Stimulated activated CD4-positive, alpha-beta T cell treated with anti-CD3 and anti-CD28 coated beads, Interleukin-2, amount 100 ng/mL, for 4 hours (primary cell): ENCODE measurements around the gene HERC2.
A peak's percentile ranks its signal among the peaks of the same experiment; 100 is the strongest.

Experiments used
- DNase-seq: peaks from one replicate; pipeline ENCODE4 v3.0.0-alpha.2; 2020; ENCODE audit warnings: low read depth

Gene HERC2

DNA sequence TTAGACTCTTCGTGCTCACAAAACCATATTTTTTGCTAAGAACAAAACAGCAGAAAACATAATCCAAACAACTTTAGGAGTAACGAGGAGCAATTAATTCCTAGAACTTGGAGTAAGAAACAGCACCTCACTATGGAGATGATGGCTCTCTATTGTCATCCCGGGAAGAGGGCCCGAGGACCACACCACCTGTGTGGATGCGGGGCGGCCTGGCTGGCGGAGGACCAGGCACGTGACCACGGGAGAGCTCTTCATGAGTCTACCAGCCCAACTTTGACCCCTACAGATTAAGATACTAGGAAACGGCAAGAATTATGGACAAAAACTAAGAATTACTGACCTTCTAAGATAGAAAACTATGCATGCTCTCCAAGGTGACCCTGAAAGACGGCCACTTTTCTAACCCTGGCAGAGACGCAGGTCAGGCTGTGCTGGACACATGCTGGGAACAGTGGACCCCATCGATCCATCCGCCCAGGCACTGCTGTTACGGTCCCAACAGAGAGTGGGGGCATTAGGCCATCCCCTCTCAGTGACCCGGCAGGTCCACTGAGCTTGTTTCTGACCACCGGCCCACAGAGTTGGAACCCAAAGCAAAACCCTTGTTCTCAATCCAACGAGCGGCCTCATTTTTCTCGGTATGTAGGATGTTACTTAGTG lies 209.7 kb downstream of the HERC2 start:
- no peak for DNase-seq

DNA sequence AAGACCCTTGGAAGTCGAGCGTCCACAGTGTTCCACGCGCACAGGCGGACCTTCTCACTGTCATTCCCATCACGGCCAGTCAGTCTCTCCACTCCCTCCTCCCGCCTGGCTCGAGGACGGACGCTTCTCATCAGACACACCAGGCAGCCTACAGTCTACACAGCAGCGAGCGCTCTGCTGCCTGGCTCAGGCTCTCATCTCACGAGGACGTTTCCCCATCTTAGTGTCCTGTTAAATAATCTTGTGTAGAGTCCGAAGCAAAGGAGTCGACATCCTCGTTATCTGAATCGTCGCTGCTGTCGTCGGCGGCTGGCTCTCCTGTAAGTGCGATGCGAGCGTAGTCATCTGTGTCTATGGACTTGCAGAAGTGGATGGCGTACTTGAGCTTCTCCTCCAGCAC lies 210.4 kb downstream of the HERC2 start:
- DNase-seq: no peak

DNA sequence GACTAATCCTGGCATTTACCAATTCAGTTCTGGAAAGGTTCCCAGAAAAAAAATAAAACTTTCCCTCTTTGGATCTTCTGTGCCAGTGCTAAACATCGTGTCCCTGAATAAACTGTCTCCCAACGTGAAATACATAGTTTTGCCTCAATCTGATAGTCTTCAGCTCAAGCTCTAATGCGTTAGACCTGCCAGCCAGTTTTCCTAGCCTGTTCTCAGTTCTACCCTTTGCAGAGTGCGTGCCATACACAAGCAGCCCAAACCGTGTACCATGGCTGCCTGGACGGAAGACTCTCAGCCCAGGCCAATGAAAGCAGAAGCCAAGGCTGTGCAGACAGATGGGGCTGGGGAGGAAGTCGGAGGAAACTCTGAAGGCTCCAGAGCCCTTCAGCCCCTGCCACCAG lies 211.5 kb downstream of the HERC2 start:
- no peak for DNase-seq

DNA sequence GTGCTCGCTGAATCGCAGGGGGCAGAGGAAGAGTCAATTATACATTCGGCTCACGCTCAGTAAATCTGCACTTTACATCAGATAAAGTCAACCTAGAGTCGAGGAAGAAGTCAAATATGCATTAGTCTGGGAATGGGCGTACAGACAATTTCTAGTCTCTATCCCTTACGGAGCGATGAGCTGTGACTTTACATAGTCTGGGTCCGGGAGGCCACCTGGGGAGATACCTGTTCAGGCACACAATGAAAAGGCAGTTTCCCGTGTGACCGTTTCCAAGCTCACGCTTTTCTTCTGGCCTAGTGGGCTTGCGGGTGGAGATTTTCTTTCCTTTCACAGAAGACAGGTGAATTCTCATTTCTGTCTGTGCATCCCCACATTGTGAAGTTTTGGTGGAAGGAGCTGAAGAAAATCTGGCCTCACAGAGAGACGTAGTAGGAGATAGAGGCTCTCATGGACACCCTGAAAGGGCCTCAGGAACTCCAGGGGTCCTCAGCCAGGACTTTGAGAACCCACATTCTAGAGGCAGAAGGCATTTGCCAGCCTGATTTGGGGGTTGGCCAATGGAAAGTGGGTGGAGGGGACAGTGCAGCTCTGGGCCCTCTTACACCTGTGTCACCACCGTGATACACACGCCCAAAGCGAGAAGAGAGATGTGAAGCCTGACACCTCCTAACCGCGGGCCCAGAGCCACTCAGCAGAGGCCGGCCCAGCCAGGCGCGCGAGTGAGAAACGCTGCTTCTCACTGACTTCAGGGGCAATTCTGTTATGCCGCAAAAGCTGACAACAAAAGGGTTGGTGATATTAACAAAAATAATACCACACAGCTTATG lies 212.1 kb downstream of the HERC2 start:
- DNase-seq: no peak

DNA sequence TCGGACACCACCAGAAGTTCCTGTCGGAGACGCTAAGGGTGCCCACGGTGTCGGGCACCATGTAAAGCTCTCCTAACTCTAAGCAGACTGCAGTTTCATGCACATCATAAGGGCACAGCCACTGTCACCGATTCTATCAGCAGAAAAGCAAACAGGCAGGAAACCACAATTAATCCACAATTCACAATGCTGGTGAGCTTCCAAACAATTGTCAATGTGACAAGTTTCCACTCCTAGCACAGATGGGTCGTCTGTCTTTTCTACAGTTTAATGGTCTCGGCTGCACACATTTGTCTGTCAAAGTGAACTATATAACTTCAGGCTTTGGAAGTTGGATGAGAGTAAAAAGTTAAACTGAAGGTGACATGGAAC lies 214.1 kb downstream of the HERC2 start:
- DNase-seq: no peak

DNA sequence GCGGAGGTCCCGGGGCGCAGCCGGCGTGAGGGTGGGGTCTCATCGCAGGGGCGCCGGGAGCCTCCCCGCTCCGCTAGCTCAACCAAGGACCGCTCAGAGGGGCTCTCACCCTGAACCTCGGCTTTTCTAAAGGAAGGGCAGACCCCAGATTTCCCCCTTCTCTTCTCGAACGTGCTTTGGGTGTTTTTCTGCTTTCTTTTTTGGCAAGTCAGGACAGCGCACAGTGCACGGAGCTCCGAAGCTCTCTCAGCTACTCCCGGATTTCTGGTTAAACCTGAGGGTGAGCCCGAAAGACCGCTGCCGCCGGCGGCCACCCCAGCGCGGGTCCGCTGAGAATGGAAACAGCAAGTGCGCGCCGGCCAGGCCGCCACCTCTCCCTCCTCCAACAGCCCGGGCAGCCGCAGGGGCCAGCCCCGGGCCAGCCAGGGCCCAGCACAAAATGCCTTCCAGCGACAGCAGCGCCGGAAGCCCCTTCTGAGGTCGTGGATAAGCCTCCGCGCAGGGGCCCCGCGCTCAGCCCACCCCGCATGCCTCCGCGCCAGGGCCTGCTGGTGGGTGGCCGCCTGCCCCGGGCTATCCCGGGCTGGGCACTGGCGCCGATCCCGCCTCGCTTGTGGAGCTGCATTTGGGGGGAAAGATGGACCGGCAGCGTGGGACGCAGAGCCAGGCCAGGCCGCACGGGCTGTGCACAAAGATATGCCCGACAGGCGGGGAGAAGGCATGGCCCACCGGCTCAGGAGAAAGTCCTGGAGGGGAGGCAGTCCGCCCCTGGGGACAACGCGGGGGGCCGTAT lies 214.7 kb downstream of the HERC2 start:
- no peak for DNase-seq

DNA sequence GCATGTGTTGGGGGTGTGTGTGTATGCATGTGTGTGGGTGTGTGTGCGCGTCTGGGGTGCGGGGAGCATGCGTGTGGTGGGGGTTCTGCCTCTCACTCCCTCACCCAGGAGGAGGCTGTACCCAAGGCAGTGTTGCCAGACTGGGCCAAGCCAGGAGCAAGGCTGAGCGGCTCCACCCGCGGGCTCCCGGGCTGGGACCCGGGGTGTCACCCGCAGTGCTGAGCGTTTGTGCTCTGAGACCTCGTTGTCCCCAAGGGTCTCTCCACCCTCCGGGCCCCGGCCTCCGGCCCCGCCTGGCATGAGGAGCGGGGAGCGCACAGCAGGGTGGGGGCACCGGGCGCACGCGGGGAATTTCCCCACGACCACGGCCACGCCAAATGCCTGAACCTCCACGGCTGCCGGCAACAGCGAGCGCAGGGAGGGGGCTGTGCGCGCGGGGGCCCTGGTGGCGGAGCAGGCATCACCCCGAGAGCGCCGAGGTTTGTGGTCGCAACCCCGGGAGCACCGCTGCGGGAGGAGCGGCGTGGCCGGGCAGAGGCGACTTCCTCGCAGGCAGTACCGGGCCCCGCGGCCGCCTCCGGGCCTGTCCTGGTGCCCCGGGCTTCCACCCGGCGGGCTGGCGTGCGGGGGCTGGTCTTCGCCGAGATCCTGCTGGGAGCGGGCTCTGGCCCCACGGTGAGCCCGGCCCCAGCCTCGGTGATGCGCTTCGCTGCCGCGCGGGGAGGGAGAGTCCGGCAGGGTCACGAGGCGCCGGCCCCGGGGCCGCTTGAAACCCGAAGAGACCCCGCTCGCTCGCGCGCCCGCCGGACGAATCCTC lies 215.5 kb downstream of the HERC2 start:
- DNase-seq: no peak

DNA sequence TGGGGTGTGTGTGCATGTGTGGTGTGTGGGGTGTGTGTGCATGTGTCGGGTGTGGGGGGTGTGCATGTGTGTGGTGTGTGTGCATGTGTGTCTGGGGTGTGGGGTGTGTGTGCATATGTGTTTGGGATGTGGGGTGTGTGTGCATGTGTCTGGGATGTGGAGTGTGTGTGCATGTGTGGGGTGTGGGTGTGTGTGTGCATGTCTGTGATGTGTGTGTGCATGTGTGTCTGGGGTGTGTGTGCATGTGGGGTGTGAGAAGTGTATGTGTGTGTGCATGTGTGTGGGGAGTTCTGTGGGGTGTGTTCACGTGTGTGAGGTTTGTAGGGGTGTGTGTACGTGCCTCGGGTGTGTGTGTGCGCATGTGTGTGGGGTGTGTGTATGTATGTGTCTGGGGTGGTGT lies 216.2 kb downstream of the HERC2 start:
- DNase-seq: no peak

DNA sequence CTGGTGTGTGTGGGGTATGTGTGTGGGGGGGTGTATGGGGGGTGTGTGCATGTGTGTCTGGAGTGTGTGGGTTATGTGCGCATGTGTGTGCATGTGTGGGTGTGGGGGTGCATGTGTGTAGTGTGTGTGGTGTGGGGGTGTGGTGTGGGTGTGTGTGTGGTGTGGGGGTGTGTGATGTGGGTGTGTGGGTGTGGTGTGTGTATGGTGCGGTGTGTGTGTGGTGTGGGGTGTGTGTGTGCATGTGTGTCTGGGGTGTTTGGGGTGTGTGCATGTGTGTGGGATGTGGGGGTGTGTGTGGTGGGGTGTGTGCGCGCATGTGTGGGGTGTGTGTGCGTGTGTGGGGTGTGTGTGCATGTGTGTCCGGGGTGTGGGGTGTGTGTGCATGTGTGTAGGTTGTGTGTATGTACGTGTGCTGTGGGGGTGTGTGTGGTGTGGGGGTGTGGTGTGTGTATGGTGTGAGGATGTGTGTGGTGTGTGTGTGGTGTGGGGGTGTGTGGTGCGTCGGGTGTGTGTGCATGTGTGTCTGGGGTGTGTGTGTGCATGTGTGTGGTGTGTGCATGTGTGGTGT lies 216.7 kb downstream of the HERC2 start:
- no peak for DNase-seq

DNA sequence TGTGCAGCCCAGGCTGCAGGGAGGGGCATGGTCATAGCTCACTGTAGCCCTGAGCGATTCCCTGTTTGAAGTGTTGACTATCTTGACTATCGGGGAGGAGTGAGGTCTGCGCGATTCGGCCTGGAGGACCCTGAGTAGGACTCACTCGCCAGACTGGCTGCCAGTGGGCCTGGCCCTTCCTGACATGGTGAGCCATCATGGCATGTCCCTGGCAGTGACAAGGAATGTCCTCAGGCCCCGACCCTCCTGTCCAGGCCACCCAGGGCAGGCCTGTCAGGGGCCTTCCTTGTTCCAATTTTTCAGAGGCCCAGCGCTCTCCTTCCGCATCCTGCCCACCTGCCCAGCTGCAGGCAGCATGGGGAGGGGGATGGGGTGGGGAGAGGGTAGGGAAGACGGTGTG lies 217.7 kb downstream of the HERC2 start:
- no peak for DNase-seq

DNA sequence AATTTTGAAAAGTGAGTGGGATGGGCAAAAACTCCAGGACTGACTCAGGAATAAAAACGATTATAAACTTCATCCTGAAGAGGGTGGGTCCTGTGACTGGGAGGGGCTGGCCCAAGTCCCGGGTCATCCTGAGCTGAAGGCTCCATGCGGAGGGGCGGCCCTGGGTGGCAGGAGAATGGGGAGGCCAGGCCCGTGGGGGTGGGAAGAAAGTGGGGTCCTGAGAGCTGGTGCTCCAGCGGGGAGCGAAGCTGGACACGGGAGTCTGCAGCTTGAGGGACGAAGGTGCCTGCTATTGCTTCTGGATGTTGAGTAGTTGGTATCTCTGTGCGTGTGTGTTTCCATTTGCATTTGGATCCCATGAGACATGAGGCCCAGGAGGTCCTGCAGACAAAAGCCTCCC lies 218.1 kb downstream of the HERC2 start:
- no peak for DNase-seq

DNA sequence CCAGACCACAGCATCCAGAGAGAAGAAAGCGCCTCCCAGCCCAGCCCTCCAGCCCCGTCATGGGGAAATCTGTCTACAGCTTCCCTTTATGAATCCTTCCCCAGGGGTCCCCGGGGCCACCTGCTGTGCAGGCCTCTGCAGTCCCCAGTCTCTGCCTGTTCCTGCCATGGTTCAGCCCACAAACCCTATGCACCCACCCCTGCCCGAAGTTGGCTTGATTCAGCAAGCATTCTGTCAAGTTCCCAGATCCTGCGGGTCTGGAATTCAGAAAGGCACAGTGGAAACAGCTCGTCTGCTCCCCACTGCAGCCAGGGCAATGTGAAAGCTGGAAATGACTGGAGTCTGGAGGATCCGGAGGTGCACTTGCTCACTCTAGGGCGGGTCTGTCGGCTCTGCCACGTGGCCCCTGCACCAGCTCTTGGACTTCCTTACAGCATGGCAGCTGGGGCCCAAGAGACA lies 220.0 kb downstream of the HERC2 start:
- DNase-seq: no peak

DNA sequence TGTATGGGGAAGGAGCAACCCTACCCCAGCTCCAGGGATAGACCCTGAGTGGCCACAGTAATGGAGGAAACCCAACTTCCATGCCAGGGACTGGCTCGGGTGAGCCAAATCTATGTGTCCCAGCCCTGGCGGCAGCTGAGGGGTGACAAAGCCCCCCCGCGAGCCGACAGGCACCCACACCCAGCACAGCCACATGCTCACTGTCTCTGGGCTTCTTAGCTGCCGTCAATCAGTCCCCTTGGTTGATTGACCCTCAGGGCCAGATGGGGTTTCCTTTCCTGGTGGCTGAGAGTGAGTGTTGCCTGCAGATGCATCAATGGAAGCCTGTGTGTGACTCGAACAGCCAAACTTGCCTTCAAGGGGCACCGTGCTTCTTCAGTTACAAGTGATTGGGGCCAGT lies 220.8 kb downstream of the HERC2 start:
- no peak for DNase-seq

DNA sequence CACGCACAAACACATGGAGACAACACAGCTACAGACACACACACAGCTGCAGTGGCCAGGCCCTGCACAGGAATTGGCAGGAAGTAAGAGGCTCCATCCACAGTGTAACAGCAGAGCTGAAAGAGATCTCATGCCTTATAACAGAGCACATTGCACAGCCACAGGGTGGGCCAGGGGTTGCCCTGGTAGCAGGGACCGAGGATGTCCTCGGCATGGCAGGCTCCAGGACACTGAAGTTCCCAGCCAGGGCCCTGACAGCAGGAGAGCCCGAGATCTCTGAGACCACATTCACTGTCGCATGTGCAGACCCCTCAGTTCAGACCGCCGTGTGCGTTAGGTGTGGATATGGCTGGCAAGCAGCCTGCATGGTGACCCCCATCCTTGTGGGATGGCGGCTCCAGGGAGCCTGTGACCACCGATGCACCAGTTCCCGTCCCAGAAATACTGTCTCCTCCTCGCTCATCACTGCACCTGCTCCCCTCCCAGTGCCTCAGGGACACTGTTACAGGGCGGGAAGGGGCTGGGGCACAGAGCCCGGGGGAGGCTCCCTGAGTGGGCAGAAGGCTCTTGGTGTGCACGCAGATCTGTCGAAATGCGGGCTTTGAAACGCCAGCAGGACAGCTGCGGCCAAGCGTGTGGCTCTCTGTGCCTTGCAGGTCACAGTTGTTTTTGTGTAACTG lies 221.3 kb downstream of the HERC2 start:
- no peak for DNase-seq

DNA sequence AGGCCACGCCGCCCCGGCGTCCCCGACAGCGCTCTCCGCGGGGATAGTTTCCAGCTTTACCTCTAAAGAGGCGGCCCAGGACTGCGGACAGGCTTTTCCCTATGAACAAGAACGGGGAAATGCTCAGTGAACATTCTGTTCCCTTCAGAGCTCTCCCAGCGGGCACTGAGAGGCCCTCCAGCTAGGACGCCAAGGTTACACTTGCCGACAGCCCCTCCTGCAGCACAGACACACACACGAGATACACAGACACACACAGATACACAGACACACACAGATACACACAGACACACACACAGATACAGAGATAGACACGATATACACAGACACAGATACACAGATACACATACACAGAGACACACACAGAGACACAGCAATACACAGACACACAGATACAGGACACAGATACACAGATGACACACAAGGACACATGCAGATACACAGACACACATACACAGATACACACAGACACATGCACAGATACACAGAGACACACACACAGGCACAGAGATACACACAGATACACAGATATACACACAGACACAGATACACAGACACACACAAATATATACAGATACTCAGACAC lies 222.3 kb downstream of the HERC2 start:
- no peak for DNase-seq

DNA sequence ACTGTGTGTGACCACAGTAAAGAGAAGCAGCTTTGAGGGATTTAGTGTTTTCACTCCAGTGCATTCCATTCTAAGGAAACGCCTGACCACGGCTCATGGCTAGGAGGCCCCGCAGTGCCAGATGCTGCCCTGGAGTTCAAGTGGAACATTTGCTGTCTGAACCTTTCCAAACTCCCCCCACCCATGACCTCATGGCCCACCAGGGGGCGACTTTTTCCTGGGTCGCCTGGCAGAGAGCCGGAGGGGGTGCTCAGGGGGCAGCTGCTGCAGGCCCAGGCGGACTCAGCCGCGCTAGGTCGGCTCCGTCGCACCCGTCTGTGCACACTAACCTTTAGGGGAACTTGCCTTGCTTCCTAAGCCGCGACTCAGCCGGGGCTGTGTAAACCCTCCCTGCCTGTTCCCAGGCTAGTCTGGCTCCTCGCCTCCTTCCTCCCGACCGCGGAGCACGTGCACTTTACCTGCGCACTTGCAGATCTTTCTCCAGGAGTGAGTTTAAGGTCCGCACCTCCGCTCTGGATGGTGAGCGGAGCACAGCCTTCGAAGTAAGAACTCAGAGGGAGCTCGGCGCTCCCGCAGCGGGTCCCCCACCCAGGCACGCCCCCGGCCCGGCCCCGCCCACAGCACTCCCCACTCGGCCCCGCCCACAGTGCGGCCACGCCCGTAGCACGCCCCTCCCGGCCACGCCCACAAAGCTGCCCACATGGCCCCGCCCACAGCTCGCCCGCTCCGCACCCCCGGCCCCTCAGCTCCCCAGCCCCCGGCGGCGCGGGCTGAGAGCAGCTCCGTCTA lies 223.0 kb downstream of the HERC2 start, which contains the start of gene OCA2:
OCA2 (minus strand) TSS at position 550 of the 789 bp plus-strand sequence. CDS start 17,441 bp downstream, outside the sequence.
- DNase-seq: peak; percentile 54

DNA sequence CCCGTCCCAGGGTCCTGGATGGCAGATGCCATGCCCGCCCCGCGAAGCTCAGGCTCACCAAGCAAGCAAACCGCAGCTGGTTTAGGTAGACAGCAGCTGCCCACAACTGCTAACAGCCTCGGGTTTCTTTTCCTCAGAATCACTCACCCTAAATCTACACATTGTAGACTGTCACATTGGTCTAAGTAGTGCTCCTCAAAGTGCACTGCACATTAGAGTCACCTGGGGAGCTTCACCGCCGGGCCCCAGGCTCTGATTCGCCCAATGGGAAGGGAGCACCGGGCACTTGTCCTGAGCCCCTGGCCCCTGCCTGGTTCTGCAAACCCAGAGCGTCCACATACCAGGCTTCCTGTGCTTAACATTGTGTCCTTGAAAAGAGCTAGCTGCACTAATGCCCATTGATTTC lies 223.6 kb downstream of the HERC2 start:
- no peak for DNase-seq

DNA sequence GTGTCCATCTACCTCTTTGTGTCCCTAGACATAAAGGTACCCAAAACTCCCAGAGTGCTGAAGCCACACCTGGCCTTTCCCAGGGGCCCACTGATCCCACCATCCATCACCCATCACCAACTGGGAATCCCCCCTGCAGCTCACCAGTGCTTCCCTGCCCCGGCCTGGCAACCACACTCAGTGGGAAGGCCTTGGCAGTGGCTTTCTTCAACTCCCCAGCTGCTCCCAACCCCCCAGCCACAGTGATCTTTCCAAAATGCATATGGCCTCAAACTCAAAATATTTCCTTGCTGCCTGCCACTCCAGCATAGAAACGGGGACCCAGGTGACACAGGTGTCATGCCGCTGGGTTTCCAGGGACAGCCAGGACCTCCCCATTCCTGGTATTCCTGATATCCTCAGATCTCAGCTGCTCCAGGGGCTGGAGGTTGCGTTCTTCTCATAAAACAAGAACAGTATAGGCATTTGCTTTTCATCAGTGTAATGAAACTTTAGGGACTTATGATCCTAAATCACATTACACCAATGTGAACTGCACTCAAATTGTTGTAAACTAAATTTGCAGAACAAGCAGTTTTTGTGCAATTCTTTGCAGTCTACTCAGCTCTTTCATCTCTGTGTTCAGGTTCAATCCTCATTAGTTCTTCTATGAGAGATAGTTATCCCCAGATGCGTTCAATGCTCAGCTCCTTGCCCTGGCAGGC lies 224.2 kb downstream of the HERC2 start:
- DNase-seq: no peak
